WI38 (cell line): ENCODE data around the gene MMEL1.

ENCODE experiments used
- H3K4me3 ChIP-seq: 2 replicates; pipeline ENCODE4 v1.5.1; 2011; ENCODE audit warnings: low read depth, mild to moderate bottlenecking, control low read depth, low read length
- TF ChIP-seq, protein P1 (sequence below): IDR thresholded peaks from 2 replicates; pipeline ENCODE4 v1.5.1; 2012; ENCODE audit warnings: low read depth, mild to moderate bottlenecking, control low read depth, low read length

Gene MMEL1

DNA sequence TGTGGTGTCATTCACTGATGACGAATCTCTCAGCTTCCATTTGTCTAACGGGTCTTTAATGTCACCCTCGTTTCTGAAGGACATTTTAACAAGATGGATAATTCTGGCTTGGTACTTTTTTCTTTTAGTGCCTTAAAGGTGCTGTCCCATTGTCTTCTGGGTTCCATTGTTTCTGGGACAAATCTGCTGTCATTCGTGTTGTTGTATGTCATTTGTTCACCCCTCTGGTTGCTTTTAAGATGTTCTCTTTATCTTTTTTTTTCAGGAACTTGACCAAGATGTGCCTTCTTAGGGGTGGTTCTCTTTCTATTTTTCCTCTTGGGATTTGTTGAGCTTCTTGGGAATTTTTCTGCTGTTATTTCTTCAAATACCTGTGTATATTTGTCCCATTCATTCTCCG lies 14.0 kb upstream of the MMEL1 start:
- TF ChIP-seq, protein P1, sequence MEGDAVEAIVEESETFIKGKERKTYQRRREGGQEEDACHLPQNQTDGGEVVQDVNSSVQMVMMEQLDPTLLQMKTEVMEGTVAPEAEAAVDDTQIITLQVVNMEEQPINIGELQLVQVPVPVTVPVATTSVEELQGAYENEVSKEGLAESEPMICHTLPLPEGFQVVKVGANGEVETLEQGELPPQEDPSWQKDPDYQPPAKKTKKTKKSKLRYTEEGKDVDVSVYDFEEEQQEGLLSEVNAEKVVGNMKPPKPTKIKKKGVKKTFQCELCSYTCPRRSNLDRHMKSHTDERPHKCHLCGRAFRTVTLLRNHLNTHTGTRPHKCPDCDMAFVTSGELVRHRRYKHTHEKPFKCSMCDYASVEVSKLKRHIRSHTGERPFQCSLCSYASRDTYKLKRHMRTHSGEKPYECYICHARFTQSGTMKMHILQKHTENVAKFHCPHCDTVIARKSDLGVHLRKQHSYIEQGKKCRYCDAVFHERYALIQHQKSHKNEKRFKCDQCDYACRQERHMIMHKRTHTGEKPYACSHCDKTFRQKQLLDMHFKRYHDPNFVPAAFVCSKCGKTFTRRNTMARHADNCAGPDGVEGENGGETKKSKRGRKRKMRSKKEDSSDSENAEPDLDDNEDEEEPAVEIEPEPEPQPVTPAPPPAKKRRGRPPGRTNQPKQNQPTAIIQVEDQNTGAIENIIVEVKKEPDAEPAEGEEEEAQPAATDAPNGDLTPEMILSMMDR, result no peak
- H3K4me3 ChIP-seq, result no peak overlapping the region

DNA sequence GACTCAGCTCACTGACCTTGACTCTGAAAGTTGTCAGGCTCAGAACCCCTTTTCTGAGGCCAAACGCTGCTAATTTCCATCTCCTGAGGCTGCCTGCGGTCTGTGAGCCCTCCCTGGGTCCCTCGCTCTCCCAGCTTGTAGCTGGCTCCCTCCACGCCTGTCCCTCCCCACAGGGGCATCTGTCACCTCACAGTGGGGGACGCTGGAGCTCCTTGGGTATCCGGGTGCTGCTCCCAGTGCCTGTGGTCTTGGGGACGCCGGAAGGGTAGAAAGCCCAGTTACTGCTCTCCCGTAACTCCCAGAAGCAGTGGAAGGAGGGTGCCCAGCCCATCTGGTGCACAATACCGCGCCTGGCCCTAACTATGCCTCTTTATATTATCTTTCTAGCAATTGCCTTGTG lies 13.0 kb upstream of the MMEL1 start:
- no peak overlapping the region for H3K4me3 ChIP-seq
- TF ChIP-seq, protein P1, result no peak

DNA sequence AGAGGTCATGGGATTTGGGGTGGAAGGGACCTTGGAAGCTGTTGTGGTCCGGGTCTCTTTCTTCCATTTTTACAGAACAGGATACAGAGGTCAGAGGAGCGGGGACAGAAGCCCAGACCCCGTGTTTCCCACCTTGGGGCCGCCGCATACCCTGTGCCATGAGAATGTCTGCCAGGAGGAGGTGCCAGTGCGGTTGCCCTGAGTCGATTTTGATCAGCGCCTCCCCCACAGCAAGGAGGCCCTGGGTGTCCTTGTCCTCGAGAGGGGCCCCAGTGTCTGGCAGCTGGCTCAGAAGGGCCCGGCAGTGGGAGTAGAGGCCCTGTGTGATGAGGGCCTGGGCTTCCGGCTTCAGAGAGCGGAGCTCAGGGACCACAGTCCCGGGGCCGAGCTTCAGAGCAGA lies 12.3 kb upstream of the MMEL1 start:
- TF ChIP-seq, protein P1, result no peak
- H3K4me3 ChIP-seq, result no peak overlapping the region

DNA sequence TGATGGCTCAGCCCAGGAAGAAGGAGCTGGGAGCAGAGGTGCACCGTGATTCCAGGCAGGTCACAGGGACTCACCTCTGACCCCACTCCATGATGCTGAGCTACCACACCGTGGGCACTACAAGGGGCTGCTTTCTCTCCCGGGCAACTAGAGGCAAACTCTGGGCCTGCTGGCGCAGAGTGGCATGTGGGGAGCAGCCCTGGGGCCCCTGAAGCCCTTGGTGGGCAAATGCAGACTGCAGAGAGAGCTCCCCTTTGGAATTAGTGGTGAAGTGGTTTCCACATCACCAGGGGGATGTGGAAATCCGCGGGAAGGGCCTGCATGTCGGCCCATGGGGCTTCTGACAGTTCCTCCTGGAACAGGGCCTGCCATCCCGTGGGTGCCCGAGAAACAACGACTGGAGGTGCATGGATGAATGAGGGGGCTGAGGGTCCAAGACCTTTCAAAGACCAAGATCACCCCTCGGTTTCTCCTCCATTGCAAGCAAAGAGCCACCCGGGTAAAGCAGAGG lies 11.8 kb upstream of the MMEL1 start:
- H3K4me3 ChIP-seq, result no peak overlapping the region
- TF ChIP-seq, protein P1, result no peak

DNA sequence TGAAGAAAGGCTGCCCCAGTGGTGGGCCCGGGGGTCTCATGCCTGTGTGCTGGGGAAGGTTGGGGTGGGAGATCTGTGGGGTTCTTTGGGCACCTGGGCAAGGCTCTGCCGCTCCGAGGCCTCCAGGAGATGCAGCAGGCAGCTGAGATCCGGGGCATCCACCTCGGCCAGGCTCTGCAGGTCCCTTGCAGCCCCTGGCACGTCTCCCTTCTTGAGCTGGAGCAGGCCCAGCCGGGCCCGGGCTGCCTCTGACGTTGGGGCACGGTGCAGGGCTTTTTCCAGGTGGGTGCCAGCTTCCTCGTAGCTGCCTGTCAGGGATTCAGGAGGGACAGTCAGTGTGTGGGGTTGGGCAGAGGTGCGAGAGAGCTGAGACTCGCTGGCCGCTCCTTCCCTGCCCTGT lies 11.4 kb upstream of the MMEL1 start:
- TF ChIP-seq, protein P1, result no peak

DNA sequence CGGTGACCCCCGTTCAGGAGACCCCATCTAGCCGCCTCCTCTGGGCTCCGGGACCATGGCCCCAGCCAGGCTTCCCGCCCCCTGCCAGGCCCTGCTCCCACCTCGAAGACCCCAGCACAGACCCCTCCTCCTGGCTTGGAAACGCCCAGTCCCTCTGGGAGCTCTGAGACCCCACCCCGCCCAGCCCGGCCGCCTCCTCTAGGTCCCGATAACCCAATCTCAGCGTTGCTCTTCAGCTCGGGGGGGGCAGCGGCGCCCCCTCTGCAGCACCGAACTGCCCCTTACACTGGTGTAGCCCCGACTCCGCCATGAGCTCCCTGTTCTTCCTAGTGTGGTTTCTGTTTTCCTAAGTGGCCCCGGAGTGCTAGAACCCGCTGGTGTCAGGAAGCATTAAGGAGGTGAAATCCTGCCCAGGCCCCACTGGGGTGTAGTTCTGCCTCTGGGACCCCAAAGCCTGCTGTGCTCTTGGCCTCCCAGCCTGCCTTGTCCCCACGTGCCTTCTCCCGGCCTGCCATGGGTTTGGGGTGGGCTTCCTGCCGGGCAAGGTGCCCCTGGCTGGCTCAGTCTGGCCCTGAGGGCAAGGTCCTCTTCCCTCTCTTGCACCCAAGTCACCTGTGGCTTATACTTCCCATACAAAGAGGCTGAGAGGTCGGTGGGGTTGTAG lies 10.7 kb upstream of the MMEL1 start:
- peak overlapping the region; percentile 87 for H3K4me3 ChIP-seq
- TF ChIP-seq, protein P1, result no peak

More for the DNA sequence above, 11.4 kb upstream of the MMEL1 start:
- H3K4me3 ChIP-seq, result no peak overlapping the region

DNA sequence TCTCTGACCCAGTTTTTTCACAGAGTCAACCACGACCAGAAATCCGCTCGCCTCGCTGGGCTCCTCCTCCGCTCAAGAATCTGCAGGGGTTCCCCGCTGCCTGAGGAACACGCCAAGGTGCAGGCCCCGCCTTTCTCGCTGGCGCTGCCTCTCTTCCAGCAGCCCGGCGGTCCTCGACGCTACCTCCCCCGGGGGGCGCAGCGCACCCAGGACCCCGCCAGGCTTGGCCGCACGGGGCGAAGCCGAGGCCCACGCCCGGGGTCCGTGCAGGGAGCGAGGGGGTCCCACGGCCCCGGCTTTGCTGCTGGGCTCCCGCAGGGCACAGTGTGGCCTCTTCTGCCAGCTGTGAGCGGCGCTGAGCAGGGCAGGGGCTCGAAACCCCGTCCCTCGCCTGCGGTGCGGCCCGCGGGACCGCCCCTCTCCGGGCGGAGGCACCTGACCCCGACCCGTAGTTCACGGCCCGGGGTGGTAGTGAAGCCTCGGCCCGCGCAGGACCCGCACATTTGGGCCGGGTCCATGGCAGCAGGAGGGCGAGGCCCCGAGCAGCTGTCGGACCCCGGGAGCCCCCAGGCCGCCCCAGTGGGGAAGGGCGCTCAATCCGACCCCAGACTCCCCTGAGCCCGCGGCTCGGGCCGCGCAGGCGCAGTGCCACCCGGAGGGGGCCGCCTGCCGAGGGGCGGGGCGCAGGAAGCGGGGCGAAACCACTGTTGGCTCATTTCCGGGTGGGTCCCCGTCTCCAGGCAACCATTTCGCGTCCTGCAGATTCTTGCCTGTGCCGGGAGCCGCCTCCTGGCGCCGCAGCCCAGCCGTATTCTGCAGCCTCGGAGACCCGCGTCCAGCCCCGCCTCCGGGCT lies 10.0 kb upstream of the MMEL1 start:
- H3K4me3 ChIP-seq, result peak overlapping the region; percentile 87
- TF ChIP-seq, protein P1, result no peak
